ENCODE measurements around the gene OR2AE1.

Gene OR2AE1

GRCh38 chr7:99855236-99855635 lies 21.6 kb downstream of the OR2AE1 start:
- no peak for DNase-seq

- no peak for DNase-seq
These were observed 28.2 kb downstream of the OR2AE1 start for GRCh38 chr7:99848420-99849216.

GRCh38 chr7:99844328-99844727 lies 32.5 kb downstream of the OR2AE1 start:
- DNase-seq: no peak

- no peak for DNase-seq
These were observed 33.0 kb downstream of the OR2AE1 start for GRCh38 chr7:99843808-99844207.

- no peak for DNase-seq
These were observed 33.9 kb downstream of the OR2AE1 start for GRCh38 chr7:99842926-99843325.

GRCh38 chr7:99840136-99840869 lies 36.5 kb downstream of the OR2AE1 start:
- DNase-seq: no peak

GRCh38 chr7:99839287-99840021 lies 37.4 kb downstream of the OR2AE1 start:
- DNase-seq: no peak

- DNase-seq: no peak
These were observed 39.0 kb downstream of the OR2AE1 start for GRCh38 chr7:99837649-99838361.

- no peak for DNase-seq
These were observed 41.6 kb downstream of the OR2AE1 start for GRCh38 chr7:99835189-99835588.

GRCh38 chr7:99834382-99834781 lies 42.5 kb downstream of the OR2AE1 start:
- DNase-seq: no peak

GRCh38 chr7:99833289-99833877 lies 43.5 kb downstream of the OR2AE1 start:
- no peak for DNase-seq

- DNase-seq: no peak
These were observed 45.2 kb downstream of the OR2AE1 start for GRCh38 chr7:99831595-99831994.

- no peak for DNase-seq
These were observed 47.2 kb downstream of the OR2AE1 start for GRCh38 chr7:99829524-99830160.

GRCh38 chr7:99828811-99829210 lies 48.0 kb downstream of the OR2AE1 start:
- no peak for DNase-seq

GRCh38 chr7:99827040-99827778 lies 49.6 kb downstream of the OR2AE1 start:
- DNase-seq: no peak
